WERI-Rb-1 (cell line): ENCODE measurements around the gene SHROOM2.

Experiments used
- DNase-seq: peaks from one replicate; pipeline ENCODE4 v3.0.0-alpha.2; 2020
- H3K27ac ChIP-seq: fragments of 250-450 bp; sonication (Bioruptor Pico); 2 replicates; pipeline ENCODE4 v1.5.1; 2020; ENCODE audit warnings: mild to moderate bottlenecking, moderate library complexity
- H3K27me3 ChIP-seq: fragments of 250-450 bp; sonication (Bioruptor Pico); 2 replicates; pipeline ENCODE4 v1.5.1; 2021; ENCODE audit warnings: mild to moderate bottlenecking, low read depth, moderate library complexity; ENCODE audit not compliant: insufficient read depth, severe bottlenecking
- H3K36me3 ChIP-seq: fragments of 250-450 bp; sonication (Bioruptor Pico); 2 replicates; pipeline ENCODE4 v1.5.1; 2020; ENCODE audit warnings: mild to moderate bottlenecking, moderate library complexity
- H3K4me3 ChIP-seq: 2 replicates; pipeline ENCODE4 v1.5.1; 2011; ENCODE audit warnings: low read depth, mild to moderate bottlenecking, control low read depth, low read length
- H3K9me3 ChIP-seq: fragments of 250-450 bp; sonication (Bioruptor Pico); 2 replicates; pipeline ENCODE4 v1.5.1; 2021; ENCODE audit warnings: mild to moderate bottlenecking, moderate library complexity; ENCODE audit not compliant: severe bottlenecking
- TF ChIP-seq, protein P1 (sequence below): IDR thresholded peaks from 2 replicates; pipeline ENCODE4 v1.5.1; 2011; ENCODE audit warnings: low read depth, mild to moderate bottlenecking, control low read depth, inconsistent platforms, low read length

The SHROOM2 gene

DNA sequence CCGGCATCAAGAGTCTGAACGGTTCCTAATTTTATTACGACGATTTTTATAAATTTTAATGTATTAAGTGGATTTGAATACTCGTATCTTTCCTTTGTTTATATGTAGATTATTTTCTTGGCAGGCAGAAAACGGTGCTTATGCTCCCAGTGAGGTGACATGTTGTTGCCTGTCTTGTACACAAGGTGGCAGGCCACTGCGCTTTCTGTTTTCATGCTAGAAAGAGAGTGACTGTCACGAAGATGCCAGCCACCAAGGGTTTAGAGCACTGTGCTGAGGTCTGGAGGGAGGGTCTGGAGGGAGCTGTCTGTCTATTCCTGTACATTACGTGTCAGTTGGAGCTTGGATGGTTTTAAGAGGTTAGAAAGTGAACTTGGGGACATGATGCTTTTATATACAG is 87.7 kb downstream of the SHROOM2 start:
- no peaks in the 10 kb centered on the region for H3K9me3 ChIP-seq
- no peaks in the 10 kb centered on the region for H3K36me3 ChIP-seq
- DNase-seq = peak; percentile 69
- TF ChIP-seq, protein P1, sequence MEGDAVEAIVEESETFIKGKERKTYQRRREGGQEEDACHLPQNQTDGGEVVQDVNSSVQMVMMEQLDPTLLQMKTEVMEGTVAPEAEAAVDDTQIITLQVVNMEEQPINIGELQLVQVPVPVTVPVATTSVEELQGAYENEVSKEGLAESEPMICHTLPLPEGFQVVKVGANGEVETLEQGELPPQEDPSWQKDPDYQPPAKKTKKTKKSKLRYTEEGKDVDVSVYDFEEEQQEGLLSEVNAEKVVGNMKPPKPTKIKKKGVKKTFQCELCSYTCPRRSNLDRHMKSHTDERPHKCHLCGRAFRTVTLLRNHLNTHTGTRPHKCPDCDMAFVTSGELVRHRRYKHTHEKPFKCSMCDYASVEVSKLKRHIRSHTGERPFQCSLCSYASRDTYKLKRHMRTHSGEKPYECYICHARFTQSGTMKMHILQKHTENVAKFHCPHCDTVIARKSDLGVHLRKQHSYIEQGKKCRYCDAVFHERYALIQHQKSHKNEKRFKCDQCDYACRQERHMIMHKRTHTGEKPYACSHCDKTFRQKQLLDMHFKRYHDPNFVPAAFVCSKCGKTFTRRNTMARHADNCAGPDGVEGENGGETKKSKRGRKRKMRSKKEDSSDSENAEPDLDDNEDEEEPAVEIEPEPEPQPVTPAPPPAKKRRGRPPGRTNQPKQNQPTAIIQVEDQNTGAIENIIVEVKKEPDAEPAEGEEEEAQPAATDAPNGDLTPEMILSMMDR = peak; percentile 71
- peaks cover 3% of the 10 kb centered on the region for H3K27me3 ChIP-seq
- no peak overlapping the region for H3K4me3 ChIP-seq
- no peak overlapping the region for H3K27ac ChIP-seq

DNA sequence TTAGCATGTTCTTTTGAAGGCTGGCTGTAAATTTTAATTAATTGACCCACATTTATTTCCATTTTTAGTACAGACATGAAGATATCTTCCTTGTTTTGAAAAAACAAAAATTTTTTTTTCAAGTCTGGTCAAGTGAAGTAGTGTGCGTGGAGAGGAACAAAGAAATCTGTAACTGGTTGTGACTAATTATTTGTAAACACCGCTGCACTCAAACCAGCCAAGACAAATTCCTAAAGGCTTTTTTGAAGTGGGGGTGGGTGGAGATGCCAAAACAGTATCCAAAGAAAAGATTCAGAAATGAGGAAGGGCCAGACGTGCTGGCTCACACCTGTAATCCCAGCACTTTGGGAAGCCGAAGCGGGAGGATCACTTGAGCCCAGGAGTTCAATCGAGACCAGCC is 88.3 kb downstream of the SHROOM2 start:
- Histone ChIP-seq H3K27ac (no peak overlapping the region), H3K9me3 (no peaks in the 10 kb centered on the region), H3K4me3 (no peak overlapping the region), H3K36me3 (no peaks in the 10 kb centered on the region), H3K27me3 (peaks cover 3% of the 10 kb centered on the region)
- TF ChIP-seq, protein P1 = no peak
- no peak for DNase-seq

DNA sequence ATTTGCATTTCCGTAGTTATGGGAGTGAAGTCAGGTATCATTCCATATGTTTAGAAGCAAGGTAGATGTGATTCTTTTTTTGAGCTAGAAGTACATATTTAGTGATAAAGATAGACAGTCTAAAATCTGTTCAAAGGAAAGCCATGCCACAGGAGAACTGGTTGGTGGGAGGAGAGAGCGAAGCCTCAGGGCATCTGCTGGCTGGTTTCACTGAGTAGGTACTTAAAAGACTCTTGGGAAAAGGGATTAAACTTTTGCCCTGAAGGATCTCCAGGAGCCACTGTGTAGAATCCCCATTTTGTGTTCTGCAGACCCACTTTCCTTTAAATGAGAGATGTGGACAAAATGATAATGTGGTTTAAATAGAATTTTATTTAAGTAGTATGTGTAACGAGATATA is 89.6 kb downstream of the SHROOM2 start:
- TF ChIP-seq, protein P1 = no peak

DNA sequence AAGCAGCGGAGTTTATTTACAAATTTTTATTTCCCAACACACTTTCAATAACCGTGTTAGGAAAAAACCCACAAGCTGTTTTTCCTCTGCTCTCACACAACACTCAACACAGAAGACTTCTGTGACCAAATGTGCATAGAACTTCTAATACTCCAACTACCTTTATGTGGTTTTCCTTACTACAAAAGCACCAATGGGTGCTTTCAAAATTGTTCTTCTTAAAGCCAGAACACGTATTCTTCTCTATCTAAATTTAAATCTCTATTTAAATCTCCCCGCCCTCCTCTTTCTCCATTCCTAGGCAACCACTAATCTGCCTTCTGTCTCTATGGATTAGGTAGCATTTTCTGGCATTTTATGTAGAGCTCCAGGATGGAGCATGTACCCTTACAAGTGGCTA is 90.0 kb downstream of the SHROOM2 start:
- TF ChIP-seq, protein P1 = no peak
- Histone ChIP-seq H3K4me3 (peak overlapping the region; percentile 3; the same call in 1 of the 2 replicates), H3K36me3 (no peaks in the 10 kb centered on the region), H3K27me3 (peaks cover 3% of the 10 kb centered on the region), H3K27ac (peak overlapping the region; percentile 54), H3K9me3 (no peaks in the 10 kb centered on the region)
- DNase-seq = no peak

More for the DNA sequence above, 89.6 kb downstream of the SHROOM2 start:
- Histone ChIP-seq H3K4me3 (no peak overlapping the region; the same call in 1 of the 2 replicates), H3K9me3 (no peaks in the 10 kb centered on the region), H3K36me3 (no peaks in the 10 kb centered on the region), H3K27ac (peak overlapping the region; percentile 54), H3K27me3 (peaks cover 3% of the 10 kb centered on the region)
- peak; percentile 51 for DNase-seq

DNA sequence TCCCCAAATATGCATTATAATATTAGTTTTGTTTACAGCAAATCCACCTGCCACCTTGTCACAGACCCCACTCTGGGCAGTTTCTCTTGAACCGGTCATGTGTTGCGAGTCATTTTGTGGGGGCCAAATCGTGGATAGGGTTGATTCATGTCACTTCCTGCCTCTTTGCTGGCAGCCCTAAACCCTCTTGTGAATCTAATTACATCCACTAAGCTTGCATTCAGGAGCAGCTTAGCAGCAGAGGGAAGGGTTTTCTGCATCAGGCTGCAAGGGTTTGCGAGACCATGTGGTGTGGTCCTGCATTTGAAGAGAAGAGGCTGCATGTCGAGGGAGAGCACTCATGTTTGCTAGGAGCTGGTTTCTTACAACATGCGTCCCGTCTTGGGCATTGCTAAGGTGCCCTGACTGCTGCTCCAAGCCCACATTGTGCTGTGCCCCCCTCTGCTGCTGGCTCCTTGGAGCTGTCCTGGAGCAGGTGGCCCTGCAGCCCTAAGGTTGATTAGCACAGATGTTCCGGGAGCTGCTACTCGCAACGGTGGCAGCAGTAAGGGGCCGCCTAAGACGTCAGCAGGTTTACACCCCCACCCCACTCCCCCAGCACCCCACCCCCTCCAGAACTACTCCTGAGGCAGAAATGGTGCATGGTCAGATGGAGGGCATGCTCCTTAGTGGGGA is 92.1 kb downstream of the SHROOM2 start:
- TF ChIP-seq, protein P1 = no peak
- DNase-seq = peak; percentile 66
- peaks cover 6% of the 10 kb centered on the region for H3K27me3 ChIP-seq
- no peaks in the 10 kb centered on the region for H3K36me3 ChIP-seq
- peak overlapping the region; percentile 88 for H3K27ac ChIP-seq
- peak overlapping the region; percentile 16; the same call in 1 of the 2 replicates for H3K4me3 ChIP-seq
- H3K9me3 ChIP-seq = no peaks in the 10 kb centered on the region

DNA sequence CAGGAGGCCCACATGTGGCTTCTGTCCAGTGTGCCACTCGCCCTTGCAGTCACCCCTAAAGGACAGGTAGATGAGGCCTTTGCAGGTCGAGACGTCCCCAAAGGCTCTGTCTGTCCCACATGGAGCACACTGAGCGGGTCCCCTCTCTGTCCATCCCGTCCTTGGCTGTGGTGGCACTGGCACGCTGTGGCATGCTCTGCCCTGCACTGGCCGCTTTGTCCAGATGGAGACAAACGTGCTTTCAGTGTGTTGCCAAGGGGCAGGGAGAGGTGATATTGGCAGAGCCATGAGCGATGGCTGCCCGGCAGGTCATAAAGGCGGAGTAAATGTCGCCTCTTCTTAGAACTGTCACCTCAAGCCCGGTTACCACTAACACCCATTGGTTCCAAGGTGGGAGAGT is 94.0 kb downstream of the SHROOM2 start:
- H3K9me3 ChIP-seq = no peaks in the 10 kb centered on the region
- peaks cover 3% of the 10 kb centered on the region for H3K27me3 ChIP-seq
- H3K36me3 ChIP-seq = no peaks in the 10 kb centered on the region
- H3K27ac ChIP-seq = no peak overlapping the region
- TF ChIP-seq, protein P1 = no peak
- DNase-seq = no peak
- no peak overlapping the region for H3K4me3 ChIP-seq
